GM13977 (cell line): Measurements from ENCODE around the gene SRRM5.

Experiments used
- DNase-seq: peaks from one replicate; pipeline ENCODE4 v3.0.0; 2012; ENCODE audit warnings: low spot score
- CTCF ChIP-seq: IDR thresholded peaks from 2 replicates; pipeline ENCODE4 v1.5.1; 2012; ENCODE audit warnings: mild to moderate bottlenecking, control low read depth; ENCODE audit not compliant: insufficient read depth; ENCODE audit errors: extremely low read depth, missing control alignments
- in situ Hi-C: fragments of 300-500 bp; cut with MboI; formaldehyde crosslinking; loops from one replicate; pipeline ENCODE4 v1.12.0; 2022; ENCODE audit warnings: low sequenced_read_pairs, low pct_unique_long_range_greater_than_20kb, mixed read lengths, inconsistent platforms; ENCODE audit not compliant: unreplicated experiment

SRRM5 gene

GRCh38 chr19:43611788-43612187, at the start of gene SRRM5:
Gene SRRM5, plus strand, starts transcription at chr19:43612088. Its CDS starts 34 bp downstream, at chr19:43612122.
- no peak for TF ChIP-seq CTCF
- in situ Hi-C loops: no loop called here
- no peak for DNase-seq

GRCh38 chr19:43562226-43562697, 49.6 kb upstream of the SRRM5 start:
- TF ChIP-seq CTCF: no peak
- in situ Hi-C loops: no loop called here
- no peak for DNase-seq

- in situ Hi-C loops: no loop called here
- peak; percentile 52 for DNase-seq
- TF ChIP-seq CTCF: no peak
These were observed 49.1 kb upstream of the SRRM5 start for GRCh38 chr19:43562698-43563241.

- TF ChIP-seq CTCF: no peak
- no peak for DNase-seq
- in situ Hi-C loops: no loop called here
These were observed 48.0 kb upstream of the SRRM5 start for GRCh38 chr19:43563816-43564457.

GRCh38 chr19:43564800-43565199, 47.1 kb upstream of the SRRM5 start:
- TF ChIP-seq CTCF: no peak
- DNase-seq: no peak
- in situ Hi-C loops: no loop called here

- in situ Hi-C loops: no loop called here
- no peak for TF ChIP-seq CTCF
- no peak for DNase-seq
These were observed 42.2 kb upstream of the SRRM5 start for GRCh38 chr19:43569657-43570056.
